Measurements from ENCODE around the gene DCST1.

GRCh38 chr1:155019377-155020245 lies 14.0 kb upstream of the DCST1 start:
- TF ChIP-seq CTCF (IDR thresholded peaks at IDR 0.05) (no peak), ZFX (IDR thresholded peaks at IDR 0.05; ENCODE audit: borderline replicate concordance) (no peak)
